HepG2 (cell line): ENCODE data around the gene ZNF586. TPM values are rescaled to one million over a fixed set of nuclear protein-coding genes. Genes with fewer than 3 reads are reported as not detected.

ENCODE experiments used
- FOXJ3 ChIP-seq: sonication (generic); formaldehyde crosslinking; IDR thresholded peaks from 2 replicates; pipeline ENCODE4 v1.4.0; 2020; ENCODE audit warnings: missing genetic modification reagents, mild to moderate bottlenecking, borderline replicate concordance
- HDAC2 ChIP-seq: sonication (generic); formaldehyde crosslinking; IDR thresholded peaks from 2 replicates; pipeline ENCODE4 v1.4.0; 2020; ENCODE audit warnings: missing genetic modification reagents
- KDM1A ChIP-seq: IDR thresholded peaks from 2 replicates; pipeline ENCODE4 v1.6.1; 2016; ENCODE audit warnings: missing compliant biosample characterization
- MAFK ChIP-seq, 2 experiments: IDR thresholded peaks in 1 of 2; conservative IDR thresholded peaks in 1 of 2; 2 replicates each; pipeline ENCODE4 v1.6.1; 2011; ENCODE audit warnings: improper control_type of control experiment in 2 of 2, low read length in 2 of 2
- MEF2D ChIP-seq: sonication (generic); formaldehyde crosslinking; IDR thresholded peaks from 2 replicates; pipeline ENCODE4 v1.5.1; 2020; ENCODE audit warnings: mild to moderate bottlenecking, missing genetic modification reagents
- MYC ChIP-seq: sonication (generic); formaldehyde crosslinking; IDR thresholded peaks from 2 replicates; pipeline ENCODE4 v1.9.0; 2021; ENCODE audit warnings: missing genetic modification reagents, borderline replicate concordance
- NCOA2 ChIP-seq: sonication (generic); formaldehyde crosslinking; IDR thresholded peaks from 2 replicates; pipeline ENCODE4 v1.8.0; 2022; ENCODE audit warnings: inconsistent platforms
- RBAK ChIP-seq: sonication (generic); formaldehyde crosslinking; IDR thresholded peaks from 2 replicates; pipeline ENCODE4 v1.5.1; 2020; ENCODE audit warnings: mild to moderate bottlenecking, missing genetic modification reagents
- SMC3 ChIP-seq: IDR thresholded peaks from 2 replicates; pipeline ENCODE4 v1.6.1; 2011; ENCODE audit warnings: low read length, improper control_type of control experiment
- TBL1XR1 ChIP-seq: fragments of 150-350 bp; IDR thresholded peaks from 2 replicates; pipeline ENCODE4 v1.6.1; 2014; ENCODE audit warnings: borderline replicate concordance, low read length; ENCODE audit not compliant: partially characterized antibody
- ZNF101 ChIP-seq: sonication (generic); formaldehyde crosslinking; IDR thresholded peaks from 2 replicates; pipeline ENCODE4 v1.4.0; 2020; ENCODE audit warnings: mild to moderate bottlenecking, low read depth, missing genetic modification reagents, borderline replicate concordance
- ZNF251 ChIP-seq: sonication (generic); formaldehyde crosslinking; IDR thresholded peaks from 2 replicates; pipeline ENCODE4 v1.9.0; 2021; ENCODE audit warnings: mild to moderate bottlenecking, missing genetic modification reagents
- ZNF263 ChIP-seq: sonication (generic); formaldehyde crosslinking; IDR thresholded peaks from 2 replicates; pipeline ENCODE4 v1.4.0; 2020; ENCODE audit warnings: missing genetic modification reagents
- ZNF598 ChIP-seq: sonication (generic); formaldehyde crosslinking; IDR thresholded peaks from 2 replicates; pipeline ENCODE4 v1.5.1; 2020; ENCODE audit warnings: mild to moderate bottlenecking, missing genetic modification reagents, borderline replicate concordance
- ZNF670 ChIP-seq: sonication (generic); formaldehyde crosslinking; IDR thresholded peaks from 2 replicates; pipeline ENCODE4 v1.8.0; 2022; ENCODE audit warnings: mild to moderate bottlenecking, missing genetic modification reagents, borderline replicate concordance
- ZNF781 ChIP-seq: sonication (generic); formaldehyde crosslinking; IDR thresholded peaks from 2 replicates; pipeline ENCODE4 v1.5.1; 2020; ENCODE audit warnings: borderline replicate concordance, mild to moderate bottlenecking, missing genetic modification reagents; ENCODE audit errors: not compliant biosample characterization
- polyA plus RNA-seq, 8 experiments: library from polyadenylated mRNA; depleted of rRNA in 3 of 8; stranded (reverse) in 7 of 8; unstranded in 1 of 8; fragments of >200 nt; fragmentation: Illumina TruSeq in 4 of 8; extraction: Trizol in 4 of 8; gene quantifications; 2 replicates each; pipeline versions ENCODE4 v1.2.1 to v1.2.3, GENCODE V29; 2011 to 2016; ENCODE audit warnings: low read depth in 4 of 8, missing spikeins in 1 of 8, mixed read lengths in 1 of 8; ENCODE audit not compliant: insufficient read depth in 1 of 8
- total RNA-seq, 5 experiments: library from RNA; depleted of rRNA; stranded (reverse); fragments of >200 nt; fragmentation: Illumina TruSeq; extraction: Trizol; gene quantifications; 2 replicates each; pipeline ENCODE4 v1.2.3, GENCODE V29; 2016; ENCODE audit warnings: low read depth in 1 of 5
- TF ChIP-seq, protein P1 (sequence below): sonication (generic); formaldehyde crosslinking; IDR thresholded peaks from 2 replicates; pipeline ENCODE4 v1.8.0; 2022; ENCODE audit warnings: mild to moderate bottlenecking, missing genetic modification reagents, moderate library complexity
- TF ChIP-seq, protein P2 (sequence below): sonication (generic); formaldehyde crosslinking; IDR thresholded peaks from 2 replicates; pipeline ENCODE4 v1.5.0; 2020; ENCODE audit warnings: missing genetic modification reagents
- TF ChIP-seq, protein P3 (sequence below): sonication (generic); formaldehyde crosslinking; IDR thresholded peaks from 2 replicates; pipeline ENCODE4 v1.5.0; 2020; ENCODE audit warnings: mild to moderate bottlenecking, low read depth, missing genetic modification reagents, borderline replicate concordance
- TF ChIP-seq, protein P4 (sequence below): sonication (generic); formaldehyde crosslinking; IDR thresholded peaks from 2 replicates; pipeline ENCODE4 v1.5.0; 2020; ENCODE audit warnings: missing genetic modification reagents
- TF ChIP-seq, protein P5 (sequence below): sonication (generic); formaldehyde crosslinking; IDR thresholded peaks from 2 replicates; pipeline ENCODE4 v1.4.0; 2020; ENCODE audit warnings: missing genetic modification reagents
- TF ChIP-seq, protein P6 (sequence below): sonication (generic); formaldehyde crosslinking; IDR thresholded peaks from 2 replicates; pipeline ENCODE4 v1.4.0; 2020; ENCODE audit warnings: missing genetic modification reagents
- TF ChIP-seq, protein P7 (sequence below): sonication (generic); formaldehyde crosslinking; IDR thresholded peaks from 2 replicates; pipeline ENCODE4 v1.4.0; 2020; ENCODE audit warnings: low read depth, mild to moderate bottlenecking, missing genetic modification reagents

The ZNF586 gene
- total and polyA plus RNA-seq, 2 of the 13 experiments (the other 11 are each of a cell fraction or from before 2014, with no cell fraction given): 0.50 to 3.4 TPM

DNA sequence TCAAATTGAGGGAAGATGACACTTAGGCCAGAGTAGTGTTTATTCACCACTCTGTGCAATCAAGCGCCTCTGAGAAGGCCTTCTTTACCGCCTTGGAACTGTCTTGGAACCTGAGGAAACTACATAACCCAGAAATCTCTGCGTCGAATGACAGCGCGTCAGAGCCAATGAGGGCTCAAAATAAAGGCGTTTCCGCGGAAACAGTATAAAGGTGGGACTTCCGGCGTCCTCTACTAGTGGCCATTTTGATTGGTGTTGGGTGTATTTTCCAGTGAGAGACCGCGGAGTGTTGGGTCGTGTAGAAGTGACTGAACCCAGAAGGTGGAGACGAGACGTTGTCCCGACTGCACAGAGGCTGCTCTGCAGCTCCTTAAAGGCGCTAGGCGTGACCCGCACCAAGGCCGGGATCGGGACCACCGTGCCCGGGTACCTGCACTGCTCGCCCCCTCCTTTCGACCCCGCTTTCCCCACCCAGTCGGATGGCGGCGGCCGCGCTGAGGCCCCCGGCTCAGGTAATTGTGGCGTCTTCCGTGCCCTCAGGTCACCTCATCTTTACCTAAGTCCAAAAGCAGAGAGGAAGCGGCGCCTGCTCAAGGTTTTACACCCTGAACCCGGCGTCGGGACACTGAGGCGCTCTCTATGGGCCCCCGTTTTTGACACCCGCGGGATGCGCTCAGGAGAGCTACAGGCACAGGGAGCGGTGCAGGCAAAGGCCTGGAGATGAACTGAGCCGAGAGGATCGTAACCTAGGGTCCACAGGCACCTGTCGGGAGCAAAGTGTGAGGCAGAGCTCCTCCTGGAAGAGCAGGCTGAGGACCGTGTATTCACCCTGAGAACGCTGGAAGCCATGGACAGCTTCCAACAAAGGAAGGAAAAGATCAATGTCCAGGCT lies 22.6 kb upstream of the ZNF586 start, which contains the start of gene ZNF776 (continued):
- TF ChIP-seq, protein P1, sequence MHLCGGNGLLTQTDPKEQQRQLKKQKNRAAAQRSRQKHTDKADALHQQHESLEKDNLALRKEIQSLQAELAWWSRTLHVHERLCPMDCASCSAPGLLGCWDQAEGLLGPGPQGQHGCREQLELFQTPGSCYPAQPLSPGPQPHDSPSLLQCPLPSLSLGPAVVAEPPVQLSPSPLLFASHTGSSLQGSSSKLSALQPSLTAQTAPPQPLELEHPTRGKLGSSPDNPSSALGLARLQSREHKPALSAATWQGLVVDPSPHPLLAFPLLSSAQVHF (CRISPR knock-in tag): no peak
- TF ChIP-seq HDAC2 (peak; percentile 35; the same call in 1 of the 2 replicates), MYC (CRISPR knock-in tag) (peak; percentile 59; the same call in 1 of the 2 replicates), FOXJ3 (CRISPR knock-in tag) (0 out of 2 replicates have a peak, but pooled peaks have one; percentile 53), TBL1XR1 (no peak), MEF2D (peak; percentile 66), KDM1A (CRISPR knock-in tag) (no peak), ZNF251 (CRISPR knock-in tag) (no peak), SMC3 (no peak), ZNF781 (peak; percentile 67), ZNF101 (no peak), ZNF598 (CRISPR knock-in tag) (no peak; the same call in 1 of the 2 replicates), ZNF263 (CRISPR knock-in tag) (no peak), NCOA2 (CRISPR knock-in tag) (no peak; the same call in 1 of the 2 replicates), ZNF670 (CRISPR knock-in tag) (no peak; the same call in 1 of the 2 replicates), RBAK (CRISPR knock-in tag) (no peak), MAFK (conservative IDR thresholded peaks at IDR 0.05 in 1 of 2, IDR thresholded peaks at IDR 0.05 in 1 of 2; ENCODE audit: low read length in 2 of 2) (no peak)
- TF ChIP-seq, protein P2, sequence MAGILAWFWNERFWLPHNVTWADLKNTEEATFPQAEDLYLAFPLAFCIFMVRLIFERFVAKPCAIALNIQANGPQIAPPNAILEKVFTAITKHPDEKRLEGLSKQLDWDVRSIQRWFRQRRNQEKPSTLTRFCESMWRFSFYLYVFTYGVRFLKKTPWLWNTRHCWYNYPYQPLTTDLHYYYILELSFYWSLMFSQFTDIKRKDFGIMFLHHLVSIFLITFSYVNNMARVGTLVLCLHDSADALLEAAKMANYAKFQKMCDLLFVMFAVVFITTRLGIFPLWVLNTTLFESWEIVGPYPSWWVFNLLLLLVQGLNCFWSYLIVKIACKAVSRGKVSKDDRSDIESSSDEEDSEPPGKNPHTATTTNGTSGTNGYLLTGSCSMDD (CRISPR knock-in tag): no peak
- TF ChIP-seq, protein P3, sequence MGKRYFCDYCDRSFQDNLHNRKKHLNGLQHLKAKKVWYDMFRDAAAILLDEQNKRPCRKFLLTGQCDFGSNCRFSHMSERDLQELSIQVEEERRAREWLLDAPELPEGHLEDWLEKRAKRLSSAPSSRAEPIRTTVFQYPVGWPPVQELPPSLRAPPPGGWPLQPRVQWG (CRISPR knock-in tag): no peak
- TF ChIP-seq, protein P4, sequence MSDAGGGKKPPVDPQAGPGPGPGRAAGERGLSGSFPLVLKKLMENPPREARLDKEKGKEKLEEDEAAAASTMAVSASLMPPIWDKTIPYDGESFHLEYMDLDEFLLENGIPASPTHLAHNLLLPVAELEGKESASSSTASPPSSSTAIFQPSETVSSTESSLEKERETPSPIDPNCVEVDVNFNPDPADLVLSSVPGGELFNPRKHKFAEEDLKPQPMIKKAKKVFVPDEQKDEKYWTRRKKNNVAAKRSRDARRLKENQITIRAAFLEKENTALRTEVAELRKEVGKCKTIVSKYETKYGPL (CRISPR knock-in tag): 0 out of 2 replicates have a peak, but pooled peaks have one; percentile 55
- TF ChIP-seq, protein P5, sequence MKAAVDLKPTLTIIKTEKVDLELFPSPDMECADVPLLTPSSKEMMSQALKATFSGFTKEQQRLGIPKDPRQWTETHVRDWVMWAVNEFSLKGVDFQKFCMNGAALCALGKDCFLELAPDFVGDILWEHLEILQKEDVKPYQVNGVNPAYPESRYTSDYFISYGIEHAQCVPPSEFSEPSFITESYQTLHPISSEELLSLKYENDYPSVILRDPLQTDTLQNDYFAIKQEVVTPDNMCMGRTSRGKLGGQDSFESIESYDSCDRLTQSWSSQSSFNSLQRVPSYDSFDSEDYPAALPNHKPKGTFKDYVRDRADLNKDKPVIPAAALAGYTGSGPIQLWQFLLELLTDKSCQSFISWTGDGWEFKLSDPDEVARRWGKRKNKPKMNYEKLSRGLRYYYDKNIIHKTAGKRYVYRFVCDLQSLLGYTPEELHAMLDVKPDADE (CRISPR knock-in tag): no peak
- TF ChIP-seq, protein P6, sequence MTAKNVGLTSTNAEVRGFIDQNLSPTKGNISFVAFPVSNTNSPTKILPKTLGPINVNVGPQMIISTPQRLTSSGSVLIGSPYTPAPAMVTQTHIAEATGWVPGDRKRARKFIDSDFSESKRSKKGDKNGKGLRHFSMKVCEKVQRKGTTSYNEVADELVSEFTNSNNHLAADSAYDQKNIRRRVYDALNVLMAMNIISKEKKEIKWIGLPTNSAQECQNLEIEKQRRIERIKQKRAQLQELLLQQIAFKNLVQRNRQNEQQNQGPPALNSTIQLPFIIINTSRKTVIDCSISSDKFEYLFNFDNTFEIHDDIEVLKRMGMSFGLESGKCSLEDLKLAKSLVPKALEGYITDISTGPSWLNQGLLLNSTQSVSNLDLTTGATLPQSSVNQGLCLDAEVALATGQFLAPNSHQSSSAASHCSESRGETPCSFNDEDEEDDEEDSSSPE: peak; percentile 38; the same call in 1 of the 2 replicates
- TF ChIP-seq, protein P7, sequence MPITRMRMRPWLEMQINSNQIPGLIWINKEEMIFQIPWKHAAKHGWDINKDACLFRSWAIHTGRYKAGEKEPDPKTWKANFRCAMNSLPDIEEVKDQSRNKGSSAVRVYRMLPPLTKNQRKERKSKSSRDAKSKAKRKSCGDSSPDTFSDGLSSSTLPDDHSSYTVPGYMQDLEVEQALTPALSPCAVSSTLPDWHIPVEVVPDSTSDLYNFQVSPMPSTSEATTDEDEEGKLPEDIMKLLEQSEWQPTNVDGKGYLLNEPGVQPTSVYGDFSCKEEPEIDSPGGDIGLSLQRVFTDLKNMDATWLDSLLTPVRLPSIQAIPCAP (CRISPR knock-in tag): no peak
